ENCODE measurements around the gene APIP. TPM values are rescaled to one million over a fixed set of nuclear protein-coding genes. Genes with fewer than 3 reads are reported as not detected.
A peak's percentile ranks its signal among the peaks of the same experiment; 100 is the strongest.

The APIP gene
- total RNA-seq, 1 donor from 2014 or later, result 13.2 TPM

DNA sequence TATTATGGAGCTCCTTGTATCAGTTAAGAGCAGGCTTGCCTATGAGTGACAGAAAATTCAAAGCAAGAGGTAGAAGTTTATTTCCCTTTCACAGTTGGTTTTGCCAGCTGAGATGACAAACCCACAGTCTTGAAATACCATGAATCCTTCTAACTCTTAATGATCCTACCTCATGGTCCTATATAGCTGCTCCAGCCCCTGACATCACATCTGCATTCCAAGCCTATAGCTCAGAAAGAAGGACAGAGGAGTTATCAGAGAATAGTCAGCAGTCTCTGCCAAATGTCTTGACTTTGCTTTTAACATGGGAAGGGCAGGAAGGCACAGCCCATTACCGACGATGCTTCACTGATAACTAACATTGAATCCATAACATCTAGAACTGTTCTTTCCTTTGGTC, 76.2 kb downstream of the APIP start:
- ATAC-seq, result no peak

DNA sequence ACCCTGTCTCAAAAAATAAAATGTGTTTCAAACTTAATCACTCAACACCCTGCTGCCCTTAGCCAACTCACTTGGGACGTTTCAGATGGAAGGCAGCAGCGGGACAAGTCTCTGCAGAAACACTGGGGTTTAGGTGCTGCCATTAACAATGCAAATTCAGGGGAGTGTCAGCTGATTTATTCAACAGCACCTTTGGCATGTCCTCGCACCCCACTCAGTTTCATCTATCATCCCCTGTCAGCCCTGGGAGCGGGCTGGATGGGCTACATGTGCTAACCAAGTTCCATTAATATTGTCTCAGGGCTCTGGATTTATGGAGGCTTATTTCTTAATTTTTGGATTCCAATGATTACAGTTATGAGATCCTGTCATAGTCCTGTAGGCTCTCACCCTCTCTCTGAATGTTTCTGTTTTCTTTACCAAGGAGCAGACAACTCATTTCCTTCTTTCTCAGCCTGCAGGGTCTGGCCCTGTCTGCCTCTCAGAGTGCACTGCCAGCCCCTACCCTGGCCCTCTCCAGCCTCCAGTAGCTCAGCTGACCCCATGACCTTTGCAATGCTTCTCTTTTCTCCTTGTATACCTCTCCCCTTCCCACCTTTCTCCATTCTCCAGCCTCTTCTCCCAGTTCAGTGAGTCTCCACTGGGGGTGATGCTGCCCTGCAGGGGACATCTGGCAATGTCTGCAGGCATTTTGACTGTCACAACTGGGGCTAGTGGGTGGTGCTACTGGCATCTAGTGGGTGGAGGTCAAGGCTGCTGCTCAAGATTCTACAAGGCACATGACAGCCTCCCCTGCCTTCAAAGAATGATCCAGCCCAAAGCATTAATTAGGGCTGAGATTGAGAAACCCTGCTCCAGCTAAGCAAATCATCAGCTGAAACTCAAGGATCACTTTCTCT, 79.0 kb downstream of the APIP start:
- peak; percentile 80 for ATAC-seq

DNA sequence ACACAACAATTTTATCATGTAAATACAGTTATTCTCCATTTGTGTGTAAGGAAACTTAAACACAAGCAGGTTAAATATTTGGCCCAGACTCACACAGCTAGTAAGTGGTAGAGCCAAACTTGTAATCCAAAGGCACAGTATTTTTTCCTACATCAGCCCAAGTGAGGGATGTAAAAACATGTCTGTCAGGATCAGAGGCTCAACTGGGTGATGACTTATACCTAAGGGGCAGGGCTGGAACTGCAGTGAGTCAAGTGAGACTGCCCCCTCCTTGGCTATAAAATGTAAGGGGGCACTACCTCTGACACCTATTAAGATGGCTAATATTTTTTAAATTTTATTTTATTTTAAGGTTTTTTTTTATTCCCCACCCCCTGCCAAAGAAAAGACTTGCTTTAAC, 82.6 kb downstream of the APIP start:
- peak; percentile 71 for ATAC-seq

Other genes starting within 250 kb of the APIP start
- 19.1 TPM for gene PDHX, start 239 bp upstream of the APIP start, total RNA-seq
- 814 TPM for gene CD44, start 222.8 kb upstream of the APIP start, total RNA-seq